Measurements from ENCODE around the gene RAB25. TPM values are rescaled to one million over a fixed set of nuclear protein-coding genes. Genes with fewer than 3 reads are reported as not detected.
A peak's percentile ranks its signal among the peaks of the same experiment; 100 is the strongest.

The RAB25 gene
- total RNA-seq, 1 experiment from 2014 or later, result not detected

DNA sequence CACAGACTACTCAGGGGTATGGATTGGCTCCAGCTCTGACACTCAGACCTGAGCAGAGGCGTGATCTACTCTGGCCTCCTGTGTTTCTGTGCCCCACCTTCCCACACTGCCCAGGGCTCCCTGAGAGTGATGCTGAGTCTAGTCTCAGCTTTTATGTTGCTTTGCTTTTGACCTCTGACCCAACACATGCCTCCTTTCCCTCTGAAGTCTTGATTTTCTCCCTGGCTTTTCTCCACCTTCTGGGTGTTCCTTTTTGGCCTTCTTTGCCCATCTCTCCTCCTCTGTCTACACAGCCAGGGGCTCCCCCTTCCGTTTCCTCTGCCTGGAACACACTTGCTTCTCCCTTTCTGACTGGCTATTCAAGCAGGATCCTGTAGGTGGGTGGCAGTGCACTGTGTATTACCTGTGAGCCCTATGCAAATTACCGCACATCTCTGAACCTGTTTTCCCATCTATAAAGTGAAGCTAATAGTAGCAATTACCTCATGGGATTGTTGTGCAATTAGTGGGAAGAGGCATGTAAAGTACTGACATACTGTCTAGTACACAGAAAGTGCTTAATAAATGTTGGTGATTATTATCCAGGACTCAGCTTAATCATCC, 35.0 kb downstream of the RAB25 start:
- no peak overlapping the region for H3K4me2 ChIP-seq (ENCODE audit: low read depth, low read length, poor library complexity, severe bottlenecking)
- no peak overlapping the region for H3K27ac ChIP-seq (ENCODE audit: low read length)

DNA sequence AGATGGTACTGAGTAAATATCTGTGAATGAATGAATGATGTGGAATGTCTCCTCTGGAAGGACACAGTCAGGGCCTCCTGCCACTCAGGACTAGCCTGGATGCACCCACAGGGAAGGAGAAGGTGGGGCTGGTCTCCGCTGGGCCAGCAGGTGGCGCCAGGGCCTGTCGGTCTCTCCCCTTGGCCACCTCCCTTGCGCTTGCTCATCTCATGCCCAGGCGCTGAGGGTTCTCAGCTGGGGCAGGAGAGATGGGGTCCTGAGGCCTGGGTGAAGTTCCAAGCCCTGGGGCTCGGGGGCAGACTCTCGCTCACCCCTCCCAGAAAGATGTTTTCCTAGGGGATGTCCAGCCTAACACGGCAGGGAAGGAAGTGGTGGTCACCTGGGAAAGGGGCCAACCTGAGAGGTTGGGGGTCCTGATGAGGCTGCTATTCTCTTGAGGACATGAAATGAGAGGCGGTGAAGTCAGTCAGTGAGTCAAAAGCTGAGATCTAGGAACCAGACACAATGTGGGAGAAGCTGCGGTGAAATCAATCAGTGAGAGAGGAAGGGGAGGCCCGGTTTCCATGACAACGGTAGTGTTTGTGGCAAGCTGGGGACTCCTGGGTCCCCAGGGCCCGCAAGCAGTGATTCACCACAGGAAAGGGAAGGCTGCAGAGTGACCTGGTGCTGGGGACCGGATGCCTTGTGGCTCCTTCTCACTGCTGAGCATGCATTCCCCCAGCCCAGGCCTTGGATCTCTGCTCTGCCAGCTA, 35.9 kb downstream of the RAB25 start:
- no peaks in the 10 kb centered on the region for H3K9me2 ChIP-seq (replicated peaks; ENCODE audit: insufficient read depth, low read length)
- H3K9ac ChIP-seq (ENCODE audit: low read length), result peak overlapping the region; percentile 41
- no peaks in the 10 kb centered on the region for H3K27me3 ChIP-seq (ENCODE audit: low read length)
- peak; percentile 93 for DNase-seq
- peak overlapping the region; percentile 51 for H3K4me2 ChIP-seq (ENCODE audit: low read depth, low read length, poor library complexity, severe bottlenecking)
- no peak overlapping the region; the same call in 1 of the 2 replicates for H3K4me3 ChIP-seq (ENCODE audit: low read length)
- H3K27ac ChIP-seq (ENCODE audit: low read length), result no peak overlapping the region
- H3K36me3 ChIP-seq (ENCODE audit: insufficient read depth, low read length), result no peaks in the 10 kb centered on the region
- H4K20me1 ChIP-seq (ENCODE audit: insufficient read depth, low read depth, low read length), result no peaks in the 10 kb centered on the region
- H3K4me1 ChIP-seq (ENCODE audit: low read length), result peaks cover 8% of the 10 kb centered on the region
- no peak overlapping the region for H2AFZ ChIP-seq (ENCODE audit: low read length)
- H3K9me3 ChIP-seq (ENCODE audit: low read length), result no peaks in the 10 kb centered on the region
- no peaks in the 10 kb centered on the region for H3K79me2 ChIP-seq (ENCODE audit: low read length)

More for the DNA sequence above, 35.0 kb downstream of the RAB25 start:
- Histone ChIP-seq H3K4me1 (ENCODE audit: low read length) (peaks cover 8% of the 10 kb centered on the region), H2AFZ (ENCODE audit: low read length) (no peak overlapping the region), H3K9me3 (ENCODE audit: low read length) (no peaks in the 10 kb centered on the region), H3K36me3 (ENCODE audit: insufficient read depth, low read length) (no peaks in the 10 kb centered on the region), H4K20me1 (ENCODE audit: insufficient read depth, low read depth, low read length) (no peaks in the 10 kb centered on the region), H3K9ac (ENCODE audit: low read length) (no peak overlapping the region), H3K27me3 (ENCODE audit: low read length) (no peaks in the 10 kb centered on the region), H3K4me3 (ENCODE audit: low read length) (no peak overlapping the region), H3K9me2 (replicated peaks; ENCODE audit: insufficient read depth, low read length) (no peaks in the 10 kb centered on the region), H3K79me2 (ENCODE audit: low read length) (no peaks in the 10 kb centered on the region)
- no peak for DNase-seq

DNA sequence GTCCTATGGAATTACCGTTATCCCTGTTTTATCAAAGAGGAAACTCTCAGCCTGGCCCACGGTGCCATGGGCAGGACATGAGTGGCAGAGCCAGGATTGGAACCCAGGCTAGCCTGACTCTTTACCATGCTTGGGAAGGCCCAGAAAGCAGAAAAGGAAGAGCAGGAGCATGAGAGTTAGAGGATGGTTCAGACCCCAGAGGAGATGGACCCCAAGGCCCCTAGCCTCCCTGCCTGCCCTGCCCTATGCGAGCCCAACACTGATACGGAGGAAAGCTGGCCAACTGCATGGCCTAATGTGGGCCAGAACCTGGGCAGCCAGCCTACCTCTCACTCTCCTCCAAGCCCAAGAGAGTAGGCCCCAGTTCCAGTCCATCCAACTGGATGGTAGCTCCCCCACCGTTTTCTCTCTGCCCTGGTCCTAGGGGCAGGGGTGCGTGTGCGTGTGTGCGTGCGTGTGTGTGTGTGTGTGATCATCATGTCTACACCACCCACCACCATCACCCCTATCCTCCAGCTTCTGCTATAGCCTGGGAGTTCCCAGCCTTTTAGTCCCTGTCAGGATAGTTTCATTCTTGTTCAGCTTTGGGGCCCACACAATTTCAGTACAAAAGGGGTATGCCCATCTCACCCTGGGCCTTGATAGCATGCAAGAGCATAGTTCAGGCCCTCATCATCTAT, 36.7 kb downstream of the RAB25 start:
- no peaks in the 10 kb centered on the region for H4K20me1 ChIP-seq (ENCODE audit: insufficient read depth, low read depth, low read length)
- no peak for DNase-seq
- no peak overlapping the region for H3K4me3 ChIP-seq (ENCODE audit: low read length)
- no peak overlapping the region for H2AFZ ChIP-seq (ENCODE audit: low read length)
- no peaks in the 10 kb centered on the region for H3K9me2 ChIP-seq (replicated peaks; ENCODE audit: insufficient read depth, low read length)
- H3K4me1 ChIP-seq (ENCODE audit: low read length), result peaks cover 8% of the 10 kb centered on the region
- no peaks in the 10 kb centered on the region for H3K9me3 ChIP-seq (ENCODE audit: low read length)
- no peaks in the 10 kb centered on the region for H3K79me2 ChIP-seq (ENCODE audit: low read length)
- no peak overlapping the region for H3K4me2 ChIP-seq (ENCODE audit: low read depth, low read length, poor library complexity, severe bottlenecking)
- no peaks in the 10 kb centered on the region for H3K27me3 ChIP-seq (ENCODE audit: low read length)
- H3K36me3 ChIP-seq (ENCODE audit: insufficient read depth, low read length), result no peaks in the 10 kb centered on the region
- no peak overlapping the region for H3K9ac ChIP-seq (ENCODE audit: low read length)
- H3K27ac ChIP-seq (ENCODE audit: low read length), result no peak overlapping the region

- no peak for DNase-seq
- Histone ChIP-seq H3K9me3 (ENCODE audit: low read length) (no peaks in the 10 kb centered on the region), H3K36me3 (ENCODE audit: insufficient read depth, low read length) (no peaks in the 10 kb centered on the region), H3K79me2 (ENCODE audit: low read length) (no peaks in the 10 kb centered on the region), H3K27ac (ENCODE audit: low read length) (no peak overlapping the region), H3K4me3 (ENCODE audit: low read length) (no peak overlapping the region), H4K20me1 (ENCODE audit: insufficient read depth, low read depth, low read length) (no peaks in the 10 kb centered on the region), H2AFZ (ENCODE audit: low read length) (no peak overlapping the region), H3K9ac (ENCODE audit: low read length) (no peak overlapping the region), H3K9me2 (replicated peaks; ENCODE audit: insufficient read depth, low read length) (no peaks in the 10 kb centered on the region), H3K4me1 (ENCODE audit: low read length) (peaks cover 11% of the 10 kb centered on the region), H3K27me3 (ENCODE audit: low read length) (no peaks in the 10 kb centered on the region), H3K4me2 (ENCODE audit: low read depth, low read length, poor library complexity, severe bottlenecking) (no peak overlapping the region)
Observed at GRCh38 chr1:156098784-156099183, 37.8 kb downstream of the RAB25 start.

GRCh38 chr1:156099282-156099681, 38.3 kb downstream of the RAB25 start:
- no peak for DNase-seq
- no peaks in the 10 kb centered on the region for H3K36me3 ChIP-seq (ENCODE audit: insufficient read depth, low read length)

DNA sequence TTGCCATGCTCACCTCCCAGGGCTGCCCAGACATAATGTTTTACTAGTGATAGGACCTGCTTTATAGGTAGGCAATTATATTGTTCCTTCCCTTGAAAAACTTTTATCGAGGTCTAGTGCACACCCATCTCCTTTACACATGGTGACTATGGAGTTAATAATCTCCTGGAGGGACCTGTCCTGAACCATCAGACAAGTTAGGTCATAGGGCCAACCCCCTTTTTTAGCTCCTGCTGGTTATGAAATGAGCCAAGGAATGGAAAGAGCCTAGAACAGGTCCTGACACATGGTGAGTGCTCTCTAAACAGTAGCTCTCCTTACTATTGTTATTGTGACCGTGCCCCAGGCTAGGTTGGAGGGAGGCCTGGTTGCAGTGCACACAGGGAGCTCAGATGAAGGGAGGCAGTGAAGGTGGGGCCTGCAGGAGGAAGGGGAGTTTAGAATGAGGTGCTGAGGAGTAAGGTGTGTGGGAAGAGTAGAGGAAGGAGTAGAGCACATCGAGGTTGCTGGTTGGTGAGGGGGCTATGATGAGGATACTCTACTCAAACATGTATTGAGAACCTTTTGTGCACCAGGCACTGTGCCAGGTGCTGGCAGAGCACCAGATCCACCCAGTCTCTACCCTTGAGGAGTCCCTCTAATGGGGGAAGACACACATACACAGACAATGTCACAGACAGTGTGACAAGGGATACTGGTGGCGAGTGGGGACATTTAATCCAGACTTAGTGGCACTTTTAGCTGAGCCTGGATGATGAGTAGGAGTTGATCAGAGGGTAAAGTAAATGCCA, 39.4 kb downstream of the RAB25 start:
- Histone ChIP-seq H3K4me1 (ENCODE audit: low read length) (peaks cover 27% of the 10 kb centered on the region), H3K9me2 (replicated peaks; ENCODE audit: insufficient read depth, low read length) (no peaks in the 10 kb centered on the region), H3K9ac (ENCODE audit: low read length) (no peak overlapping the region)

More at GRCh38 chr1:156099282-156099681, 38.3 kb downstream of the RAB25 start:
- Histone ChIP-seq H3K9ac (ENCODE audit: low read length) (no peak overlapping the region), H4K20me1 (ENCODE audit: insufficient read depth, low read depth, low read length) (no peaks in the 10 kb centered on the region), H3K4me3 (ENCODE audit: low read length) (no peak overlapping the region), H3K79me2 (ENCODE audit: low read length) (no peaks in the 10 kb centered on the region), H3K9me3 (ENCODE audit: low read length) (no peaks in the 10 kb centered on the region), H3K9me2 (replicated peaks; ENCODE audit: insufficient read depth, low read length) (no peaks in the 10 kb centered on the region), H3K27me3 (ENCODE audit: low read length) (no peaks in the 10 kb centered on the region), H2AFZ (ENCODE audit: low read length) (no peak overlapping the region), H3K27ac (ENCODE audit: low read length) (no peak overlapping the region), H3K4me1 (ENCODE audit: low read length) (peaks cover 16% of the 10 kb centered on the region), H3K4me2 (ENCODE audit: low read depth, low read length, poor library complexity, severe bottlenecking) (no peak overlapping the region)

DNA sequence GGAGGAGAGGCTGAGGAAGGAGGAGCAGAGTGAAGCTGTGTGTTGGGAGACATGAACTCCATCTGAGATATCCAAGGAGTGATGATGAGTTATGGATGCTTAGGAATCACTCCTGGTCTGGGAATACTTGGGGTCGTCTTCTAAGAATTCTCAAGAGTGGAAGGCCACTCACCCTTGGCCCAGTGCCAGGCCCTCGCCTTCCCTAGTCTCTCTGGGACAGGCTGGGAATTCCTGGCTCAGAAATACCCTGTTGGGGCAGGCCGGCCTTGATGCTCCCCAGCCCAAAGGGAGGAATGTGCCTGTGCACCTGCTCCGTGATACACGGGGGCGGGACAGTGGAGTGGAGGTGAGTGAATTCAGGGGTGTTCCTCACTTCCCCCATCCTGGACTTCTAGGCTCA, 40.9 kb downstream of the RAB25 start:
- no peaks in the 10 kb centered on the region for H4K20me1 ChIP-seq (ENCODE audit: insufficient read depth, low read depth, low read length)
- no peak overlapping the region for H2AFZ ChIP-seq (ENCODE audit: low read length)
- no peaks in the 10 kb centered on the region for H3K79me2 ChIP-seq (ENCODE audit: low read length)
- H3K27ac ChIP-seq (ENCODE audit: low read length), result no peak overlapping the region
- H3K9me3 ChIP-seq (ENCODE audit: low read length), result no peaks in the 10 kb centered on the region
- H3K9ac ChIP-seq (ENCODE audit: low read length), result no peak overlapping the region
- no peaks in the 10 kb centered on the region for H3K27me3 ChIP-seq (ENCODE audit: low read length)
- H3K36me3 ChIP-seq (ENCODE audit: insufficient read depth, low read length), result no peaks in the 10 kb centered on the region
- H3K4me2 ChIP-seq (ENCODE audit: low read depth, low read length, poor library complexity, severe bottlenecking), result no peak overlapping the region
- DNase-seq, result no peak
- no peaks in the 10 kb centered on the region for H3K9me2 ChIP-seq (replicated peaks; ENCODE audit: insufficient read depth, low read length)
- peaks cover 37% of the 10 kb centered on the region for H3K4me1 ChIP-seq (ENCODE audit: low read length)
- no peak overlapping the region for H3K4me3 ChIP-seq (ENCODE audit: low read length)

More for the DNA sequence above, 39.4 kb downstream of the RAB25 start:
- Histone ChIP-seq H3K4me3 (ENCODE audit: low read length) (no peak overlapping the region), H4K20me1 (ENCODE audit: insufficient read depth, low read depth, low read length) (no peaks in the 10 kb centered on the region), H3K36me3 (ENCODE audit: insufficient read depth, low read length) (no peaks in the 10 kb centered on the region), H3K79me2 (ENCODE audit: low read length) (no peaks in the 10 kb centered on the region), H3K9me3 (ENCODE audit: low read length) (no peaks in the 10 kb centered on the region), H2AFZ (ENCODE audit: low read length) (no peak overlapping the region), H3K4me2 (ENCODE audit: low read depth, low read length, poor library complexity, severe bottlenecking) (no peak overlapping the region), H3K27me3 (ENCODE audit: low read length) (no peaks in the 10 kb centered on the region), H3K27ac (ENCODE audit: low read length) (no peak overlapping the region)
- DNase-seq, result no peak
